ENCODE measurements around the gene TRPM2. TPM values are rescaled to one million over a fixed set of nuclear protein-coding genes. Genes with fewer than 3 reads are reported as not detected.

Gene TRPM2
- total RNA-seq, 1 donor, result not detected

GRCh38 chr21:44466996-44467858 is 113.8 kb downstream of the TRPM2 start:
- DNase-seq (ENCODE audit: low read depth), result no peak
- TF ChIP-seq CTCF (IDR thresholded peaks at IDR 0.05; ENCODE audit: insufficient read depth, low read length), result no peak
- H3K4me3 ChIP-seq (ENCODE audit: low read depth, low read length), result no peak overlapping the region

- no peak overlapping the region for H3K4me3 ChIP-seq (ENCODE audit: low read depth, low read length)
- TF ChIP-seq CTCF (IDR thresholded peaks at IDR 0.05; ENCODE audit: insufficient read depth, low read length), result no peak
- DNase-seq (ENCODE audit: low read depth), result no peak
These were observed 114.4 kb downstream of the TRPM2 start for GRCh38 chr21:44467859-44468195.

- DNase-seq (ENCODE audit: low read depth), result no peak
- TF ChIP-seq CTCF (IDR thresholded peaks at IDR 0.05; ENCODE audit: insufficient read depth, low read length), result no peak
These were observed 117.9 kb downstream of the TRPM2 start for GRCh38 chr21:44471341-44471740.

GRCh38 chr21:44471996-44472395 is 118.6 kb downstream of the TRPM2 start:
- no peak for DNase-seq (ENCODE audit: low read depth)
- no peak overlapping the region for H3K4me3 ChIP-seq (ENCODE audit: low read depth, low read length)
- TF ChIP-seq CTCF (IDR thresholded peaks at IDR 0.05; ENCODE audit: insufficient read depth, low read length), result no peak

More at GRCh38 chr21:44471341-44471740, 117.9 kb downstream of the TRPM2 start:
- H3K4me3 ChIP-seq (ENCODE audit: low read depth, low read length), result no peak overlapping the region

GRCh38 chr21:44473915-44474555 is 120.6 kb downstream of the TRPM2 start:
- DNase-seq (ENCODE audit: low read depth), result no peak

GRCh38 chr21:44475266-44475845 is 121.9 kb downstream of the TRPM2 start:
- no peak for DNase-seq (ENCODE audit: low read depth)
- no peak for TF ChIP-seq CTCF (IDR thresholded peaks at IDR 0.05; ENCODE audit: insufficient read depth, low read length)

More at GRCh38 chr21:44473915-44474555, 120.6 kb downstream of the TRPM2 start:
- H3K4me3 ChIP-seq (ENCODE audit: low read depth, low read length), result no peak overlapping the region
- no peak for TF ChIP-seq CTCF (IDR thresholded peaks at IDR 0.05; ENCODE audit: insufficient read depth, low read length)

More at GRCh38 chr21:44475266-44475845, 121.9 kb downstream of the TRPM2 start:
- no peak overlapping the region for H3K4me3 ChIP-seq (ENCODE audit: low read depth, low read length)
